Left lung (tissue), 10 donors: ENCODE data around the gene GLI3. TPM values are rescaled to one million over a fixed set of nuclear protein-coding genes. Genes with fewer than 3 reads are reported as not detected.

Source experiments
- ATAC-seq: fragments of 200-7000 bp; cut with Tn5 transposase; one replicate; pipeline ENCODE4 v1.9.1; 2020; ENCODE audit warnings: moderate library complexity
- DNase-seq, 4 donors: peaks; one replicate each; pipeline ENCODE4 v3.0.0-alpha.2; 2013 to 2020
- H3K27ac ChIP-seq, 2 donors: fragments of 200-600 bp; sonication (generic) in 1 of 2; one replicate each; pipeline versions ENCODE4 v1.5.0 to v1.8.0; 2020 to 2021
- H3K27me3 ChIP-seq, 2 donors: fragments of 200-600 bp; sonication (generic) in 1 of 2; one replicate each; pipeline versions ENCODE4 v1.5.0 to v1.8.0; 2020 to 2021
- H3K36me3 ChIP-seq, 2 donors: fragments of 200-600 bp; sonication (generic) in 1 of 2; one replicate each; pipeline versions ENCODE4 v1.5.0 to v1.8.0; 2020 to 2021
- H3K4me1 ChIP-seq, 2 donors: fragments of 200-600 bp; one replicate each; pipeline ENCODE4 v1.8.0; 2021
- H3K4me3 ChIP-seq, 2 donors: fragments of 200-600 bp; sonication (generic) in 1 of 2; one replicate each; pipeline versions ENCODE4 v1.5.0 to v1.8.0; 2020 to 2021; ENCODE audit warnings: mild to moderate bottlenecking in 1 of 2
- H3K9me3 ChIP-seq, 2 donors: fragments of 200-600 bp; sonication (generic) in 1 of 2; one replicate each; pipeline versions ENCODE4 v1.5.0 to v1.8.0; 2020 to 2021
- intact Hi-C, 2 donors: fragments of 100-400 bp; cut with DNase I; formaldehyde crosslinking; loops; one replicate each; pipeline versions ENCODE4 v1.11.2 to v1.14.2; 2022
- polyA plus RNA-seq, 6 donors: library from polyadenylated mRNA; unstranded; fragments of 120-200 nt; gene quantifications; one replicate each; pipeline ENCODE4 v1.2.1, GENCODE V29; 2013; ENCODE audit not compliant: insufficient read length in 6 of 6
- total RNA-seq, 2 donors: library from RNA; stranded (reverse); fragmentation: NEBNext Ultra II Directional; extraction: Animal tissue kit (Norgen Biotek cat#: 25700); gene quantifications; one replicate each; pipeline ENCODE4 v1.2.1, GENCODE V29; 2021
- TF ChIP-seq, protein P1 (sequence below), 2 donors: fragments of 200-600 bp; sonication (generic) in 1 of 2; IDR thresholded peaks; one replicate each; pipeline versions ENCODE4 v1.5.0 to v1.8.0; 2021; ENCODE audit warnings: antibody characterized with exemption in 2 of 2
- donor health status: DM: no; HTN: yes; CAD: no.
- donor health status: DM: no; HTN: no; CAD: no.

GLI3 gene
- total and polyA plus RNA-seq, 8 donors = 20.3 to 38.0 (median 31.3) TPM

DNA sequence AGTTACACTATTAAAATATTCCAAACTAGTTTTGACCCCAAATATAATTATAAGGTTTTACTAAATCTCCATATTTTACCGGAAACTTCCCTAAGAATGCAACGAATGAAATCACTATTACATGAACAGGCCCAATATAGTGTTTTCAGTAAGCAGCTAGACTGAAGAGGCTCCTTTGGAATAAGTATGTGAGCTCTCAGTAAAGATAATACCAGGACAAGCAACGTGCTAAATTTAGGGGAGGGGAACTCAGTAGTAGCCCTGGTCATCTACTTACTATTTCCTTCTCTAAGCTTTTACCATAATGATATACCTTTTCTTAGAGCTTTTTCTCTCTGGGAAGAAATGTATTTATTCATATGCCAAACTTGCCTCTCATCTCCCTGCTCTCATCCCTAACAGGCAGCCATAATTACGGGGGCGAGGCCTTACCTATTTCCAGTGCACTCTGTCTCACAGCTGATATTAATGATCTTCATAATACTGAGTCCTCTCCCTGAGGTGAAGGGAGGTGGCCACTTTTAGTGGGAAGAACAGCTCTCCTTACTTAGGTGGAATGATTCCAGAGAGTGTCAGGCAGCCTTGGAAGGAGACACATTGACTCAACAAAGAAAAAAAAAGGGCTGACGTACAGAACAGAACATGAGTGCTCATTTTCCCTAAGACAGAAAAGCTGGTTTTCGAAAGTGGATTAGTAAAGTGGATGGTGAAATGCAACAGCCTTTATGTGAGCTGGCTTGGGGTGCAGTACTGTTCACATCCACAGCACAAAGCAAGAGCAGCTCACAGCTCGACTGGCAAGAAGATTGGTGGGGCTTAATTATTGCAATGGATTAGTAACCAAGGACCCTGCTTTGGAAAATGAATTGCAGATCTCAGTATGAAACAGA is 165.4 kb downstream of the GLI3 start:
- intact Hi-C loops = no loop called here
- peaks cover 0 to 4% of the 10 kb centered on the region in 2 donors for H3K4me1 ChIP-seq
- H3K9me3 ChIP-seq = no peaks in the 10 kb centered on the region
- TF ChIP-seq, protein P1, sequence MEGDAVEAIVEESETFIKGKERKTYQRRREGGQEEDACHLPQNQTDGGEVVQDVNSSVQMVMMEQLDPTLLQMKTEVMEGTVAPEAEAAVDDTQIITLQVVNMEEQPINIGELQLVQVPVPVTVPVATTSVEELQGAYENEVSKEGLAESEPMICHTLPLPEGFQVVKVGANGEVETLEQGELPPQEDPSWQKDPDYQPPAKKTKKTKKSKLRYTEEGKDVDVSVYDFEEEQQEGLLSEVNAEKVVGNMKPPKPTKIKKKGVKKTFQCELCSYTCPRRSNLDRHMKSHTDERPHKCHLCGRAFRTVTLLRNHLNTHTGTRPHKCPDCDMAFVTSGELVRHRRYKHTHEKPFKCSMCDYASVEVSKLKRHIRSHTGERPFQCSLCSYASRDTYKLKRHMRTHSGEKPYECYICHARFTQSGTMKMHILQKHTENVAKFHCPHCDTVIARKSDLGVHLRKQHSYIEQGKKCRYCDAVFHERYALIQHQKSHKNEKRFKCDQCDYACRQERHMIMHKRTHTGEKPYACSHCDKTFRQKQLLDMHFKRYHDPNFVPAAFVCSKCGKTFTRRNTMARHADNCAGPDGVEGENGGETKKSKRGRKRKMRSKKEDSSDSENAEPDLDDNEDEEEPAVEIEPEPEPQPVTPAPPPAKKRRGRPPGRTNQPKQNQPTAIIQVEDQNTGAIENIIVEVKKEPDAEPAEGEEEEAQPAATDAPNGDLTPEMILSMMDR (IDR thresholded peaks at IDR 0.05) = peak; percentile 26 to 28
- no peak overlapping the region for H3K4me3 ChIP-seq
- no peak overlapping the region for H3K27ac ChIP-seq
- DNase-seq (peak in 1 of 4 donors; percentile 66), ATAC-seq (peak; percentile 91)
- H3K27me3 ChIP-seq = no peaks in the 10 kb centered on the region
- H3K36me3 ChIP-seq = no peaks in the 10 kb centered on the region

DNA sequence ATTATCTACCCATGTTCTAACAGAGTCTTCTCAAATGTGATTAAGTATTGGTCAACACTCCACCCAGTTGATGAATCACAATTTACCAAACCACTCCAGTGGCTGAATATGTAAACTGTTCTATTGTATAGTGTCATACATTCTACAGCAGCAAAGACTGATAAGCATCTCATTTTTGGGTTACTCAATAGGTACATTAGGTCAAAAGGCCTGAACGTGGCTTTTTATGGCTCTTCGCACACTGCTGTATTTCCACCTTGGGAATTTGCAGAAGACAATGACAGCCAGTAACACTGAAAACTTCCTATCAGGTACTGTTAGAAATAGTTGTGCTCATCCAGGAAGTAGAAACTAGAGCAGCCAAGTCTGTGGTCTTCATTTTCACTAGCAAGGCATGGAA is 166.9 kb downstream of the GLI3 start:
- H3K36me3 ChIP-seq = no peaks in the 10 kb centered on the region
- peak; percentile 32 for ATAC-seq
- intact Hi-C loops = no loop called here
- no peak overlapping the region for H3K4me3 ChIP-seq
- H3K9me3 ChIP-seq = no peaks in the 10 kb centered on the region
- TF ChIP-seq, protein P1 (IDR thresholded peaks at IDR 0.05) = no peak
- no peak overlapping the region for H3K27ac ChIP-seq
- no peak for DNase-seq
- peaks cover 0 to 4% of the 10 kb centered on the region in 2 donors for H3K4me1 ChIP-seq
- H3K27me3 ChIP-seq = no peaks in the 10 kb centered on the region

DNA sequence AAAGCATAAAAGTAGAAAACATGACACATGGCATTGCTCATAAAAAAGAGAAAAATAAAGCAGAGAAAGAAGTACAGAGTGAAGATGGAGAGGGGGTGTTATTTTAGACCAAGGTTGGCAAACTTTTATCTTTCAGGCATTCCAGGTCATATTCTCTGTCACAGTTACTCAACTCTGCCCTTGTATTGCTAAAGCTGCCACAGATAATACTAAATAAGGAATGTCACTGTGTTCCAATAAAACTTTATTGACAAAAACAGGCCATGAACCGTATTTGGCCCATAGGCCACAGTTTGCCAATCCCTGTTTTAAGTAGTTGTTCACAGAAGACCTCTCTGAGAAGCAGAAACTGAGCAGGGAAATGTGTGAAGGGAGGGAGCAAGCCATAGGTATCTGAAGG is 167.4 kb downstream of the GLI3 start:
- Histone ChIP-seq H3K36me3 (no peaks in the 10 kb centered on the region), H3K4me1 (peaks cover 0 to 4% of the 10 kb centered on the region in 2 donors), H3K4me3 (no peak overlapping the region), H3K9me3 (no peaks in the 10 kb centered on the region), H3K27ac (no peak overlapping the region), H3K27me3 (no peaks in the 10 kb centered on the region)
- intact Hi-C loops = no loop called here
- TF ChIP-seq, protein P1 (IDR thresholded peaks at IDR 0.05) = no peak
- DNase-seq = no peak
- ATAC-seq = no peak

DNA sequence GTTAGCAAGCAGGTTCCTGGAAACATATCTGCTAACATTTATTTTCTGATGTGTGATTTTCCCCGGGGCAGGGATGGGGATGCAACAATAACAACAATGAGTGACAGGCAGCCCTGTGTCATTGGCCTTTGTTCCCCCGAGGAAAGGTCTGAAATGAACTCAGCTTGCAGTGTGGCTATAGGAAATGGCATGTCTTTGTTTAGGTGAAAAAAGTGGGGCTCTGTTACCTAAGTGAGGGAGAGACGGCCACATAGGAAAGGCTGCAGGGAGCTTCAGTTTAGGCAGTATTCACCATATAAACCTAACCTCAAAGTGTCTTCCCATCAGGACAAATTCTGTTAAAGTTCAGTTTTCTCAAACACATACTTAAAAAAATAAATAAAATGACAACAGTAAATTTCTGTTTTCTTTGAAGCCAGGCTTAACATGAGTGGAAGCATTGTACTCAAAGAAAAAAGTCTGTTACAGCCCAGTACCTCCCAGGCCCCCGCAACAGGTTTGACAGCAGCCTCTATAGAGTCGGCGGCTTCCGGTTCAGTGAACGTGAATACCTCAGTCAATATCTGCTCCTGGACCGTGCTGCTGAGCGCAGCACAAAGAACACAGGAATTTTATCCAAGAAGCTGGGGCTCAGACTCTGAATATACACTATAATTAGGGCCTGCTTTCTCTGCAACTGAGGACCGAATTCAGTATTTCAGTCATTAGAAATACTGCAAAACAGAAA is 168.3 kb downstream of the GLI3 start:
- ATAC-seq = no peak
- DNase-seq = peak in 1 of 4 donors; percentile 37

More for the DNA sequence above, 168.3 kb downstream of the GLI3 start:
- TF ChIP-seq, protein P1 (IDR thresholded peaks at IDR 0.05) = no peak
- intact Hi-C loops = no loop called here
- H3K27me3 ChIP-seq = no peaks in the 10 kb centered on the region
- H3K36me3 ChIP-seq = no peaks in the 10 kb centered on the region
- peaks cover 0 to 4% of the 10 kb centered on the region in 2 donors for H3K4me1 ChIP-seq
- H3K27ac ChIP-seq = no peak overlapping the region
- H3K4me3 ChIP-seq = no peak overlapping the region
- H3K9me3 ChIP-seq = no peaks in the 10 kb centered on the region
